K562 (cell line): ENCODE data around the gene WDR1. TPM values are rescaled to one million over a fixed set of nuclear protein-coding genes. Genes with fewer than 3 reads are reported as not detected.

ENCODE experiments used
- CHD1 ChIP-seq: fragments of 200-600 bp; sonication (generic); IDR thresholded peaks from one replicate; pipeline ENCODE4 v1.6.1; 2012; ENCODE audit warnings: mild to moderate bottlenecking, moderate library complexity, low read length, inconsistent platforms
- EGR1 ChIP-seq: fragments of 450-650 bp; conservative IDR thresholded peaks from 2 replicates; pipeline ENCODE4 v1.6.1; 2017; ENCODE audit warnings: mild to moderate bottlenecking
- FOS ChIP-seq: IDR thresholded peaks from 3 replicates; pipeline ENCODE4 v1.6.1; 2011; ENCODE audit not compliant: insufficient read length; ENCODE audit errors: extremely low read depth
- FOXM1 ChIP-seq, 2 experiments: fragments of 450-650 bp in 1 of 2; sonication (generic) in 1 of 2; formaldehyde crosslinking in 1 of 2; IDR thresholded peaks; 2 replicates each; pipeline versions ENCODE4 v1.6.1 to v1.9.0; 2017 to 2022; ENCODE audit warnings: low read depth in 2 of 2, mild to moderate bottlenecking in 2 of 2, missing genetic modification reagents in 1 of 2, moderate library complexity in 1 of 2
- SRSF1 ChIP-seq: fragments of 200-400 bp; formaldehyde crosslinking; IDR thresholded peaks from 2 replicates; pipeline ENCODE4 v1.6.1; 2017; ENCODE audit warnings: mild to moderate bottlenecking, low read depth, low read length, moderate library complexity
- STAT5A ChIP-seq: IDR thresholded peaks from 2 replicates; pipeline ENCODE4 v1.6.1; 2012; ENCODE audit warnings: low read length, inconsistent platforms, borderline replicate concordance
- TAF1 ChIP-seq: IDR thresholded peaks from 2 replicates; pipeline ENCODE4 v1.6.1; 2011; ENCODE audit warnings: mild to moderate bottlenecking, low read length, moderate library complexity; ENCODE audit not compliant: insufficient read depth, control insufficient read depth, severe bottlenecking; ENCODE audit errors: extremely low read depth
- TCF7L2 ChIP-seq: fragments of 150-350 bp; IDR thresholded peaks from 2 replicates; pipeline ENCODE4 v1.6.1; 2016; ENCODE audit warnings: low read depth, mild to moderate bottlenecking, low read length, moderate library complexity
- ZNF282 ChIP-seq: sonication (generic); formaldehyde crosslinking; IDR thresholded peaks from 2 replicates; pipeline ENCODE4 v1.8.1; 2023; ENCODE audit warnings: missing genetic modification reagents
- ZZZ3 ChIP-seq: fragments of 450-650 bp; IDR thresholded peaks from 2 replicates; pipeline ENCODE4 v1.6.1; 2016; ENCODE audit warnings: antibody characterized with exemption, mild to moderate bottlenecking, moderate library complexity
- polyA plus RNA-seq, 8 experiments: library from polyadenylated mRNA; depleted of rRNA in 4 of 8; stranded (reverse) in 5 of 8; unstranded in 3 of 8; fragments of >200 nt; fragmentation: Nextera tagmentation in 2 of 8; fragmentation: Illumina TruSeq in 1 of 8; extraction: Ambion mirVana in 2 of 8; extraction: Trizol in 1 of 8; gene quantifications; 2 replicates each; pipeline versions ENCODE4 v1.2.1 to v1.2.3, GENCODE V29; 2011 to 2014; ENCODE audit warnings: inconsistent platforms in 1 of 8, missing spikeins in 1 of 8
- total RNA-seq, 7 experiments: library from RNA; depleted of rRNA in 6 of 7; stranded (reverse); fragments of >200 nt in 6 of 7; fragmentation: Illumina TruSeq in 2 of 7; extraction: Trizol in 2 of 7; gene quantifications; 2 replicates each; pipeline versions ENCODE4 v1.2.1 to v1.2.3, GENCODE V29; 2011 to 2021; ENCODE audit warnings: low replicate concordance in 1 of 7
- TF ChIP-seq, protein P1 (sequence below): fragments of 250-450 bp; sonication (Bioruptor Pico); IDR thresholded peaks from 2 replicates; pipeline ENCODE4 v1.5.0; 2021

The WDR1 gene
- total and polyA plus RNA-seq, 9 of the 15 experiments (the other 6 are each of a cell fraction or from before 2014, with no cell fraction given): 16.1 to 213 (median 125) TPM

DNA sequence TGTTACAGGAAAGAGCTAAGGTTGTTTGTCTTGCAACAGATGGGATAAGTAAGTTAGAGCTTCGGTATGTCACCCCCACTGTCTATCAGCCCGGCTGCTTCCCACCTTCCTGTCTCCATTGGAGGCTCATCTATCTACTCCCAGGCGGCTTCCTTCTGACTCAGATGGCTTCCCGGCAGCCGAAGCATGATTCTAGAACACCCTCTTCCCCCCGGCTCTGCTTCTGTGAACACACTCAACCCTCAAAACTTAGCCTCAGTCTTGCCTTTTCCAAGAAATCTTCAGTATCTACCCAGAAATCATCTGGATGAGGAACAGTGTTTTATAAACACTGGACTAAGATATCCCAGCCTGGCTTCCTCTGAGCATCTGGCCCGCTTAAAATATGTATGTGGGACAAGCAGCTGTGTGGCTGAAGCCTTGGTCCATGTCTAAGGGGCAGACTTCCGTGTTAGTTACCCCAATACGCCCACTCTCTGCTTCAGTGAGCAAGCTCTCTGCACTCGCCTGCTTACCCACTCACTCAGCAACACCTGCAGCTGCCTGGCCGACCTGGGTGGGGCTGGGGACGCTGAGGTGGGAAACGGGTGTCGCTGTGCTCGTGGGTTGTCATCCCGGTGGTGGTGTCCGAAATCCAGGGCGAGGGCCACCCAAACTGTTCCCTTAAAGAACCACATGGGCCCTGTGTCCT is 83.3 kb downstream of the WDR1 start (continued):
- TF ChIP-seq FOXM1 (IDR thresholded peaks at IDR 0.05; ENCODE audit: low read depth) (no peak), FOXM1 (CRISPR knock-in tag; IDR thresholded peaks at IDR 0.05; ENCODE audit: low read depth) (no peak), CHD1 (no peak), ZNF282 (CRISPR knock-in tag) (no peak), ZZZ3 (no peak), FOS (no peak), TCF7L2 (no peak), EGR1 (peak; percentile 49), TAF1 (no peak), SRSF1 (no peak), STAT5A (peak; percentile 25; the same call in 1 of the 2 replicates)
- TF ChIP-seq, protein P1, sequence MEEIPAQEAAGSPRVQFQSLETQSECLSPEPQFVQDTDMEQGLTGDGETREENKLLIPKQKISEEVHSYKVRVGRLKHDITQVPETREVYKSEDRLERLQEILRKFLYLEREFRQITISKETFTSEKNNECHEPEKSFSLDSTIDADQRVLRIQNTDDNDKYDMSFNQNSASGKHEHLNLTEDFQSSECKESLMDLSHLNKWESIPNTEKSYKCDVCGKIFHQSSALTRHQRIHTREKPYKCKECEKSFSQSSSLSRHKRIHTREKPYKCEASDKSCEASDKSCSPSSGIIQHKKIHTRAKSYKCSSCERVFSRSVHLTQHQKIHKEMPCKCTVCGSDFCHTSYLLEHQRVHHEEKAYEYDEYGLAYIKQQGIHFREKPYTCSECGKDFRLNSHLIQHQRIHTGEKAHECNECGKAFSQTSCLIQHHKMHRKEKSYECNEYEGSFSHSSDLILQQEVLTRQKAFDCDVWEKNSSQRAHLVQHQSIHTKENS (CRISPR knock-in tag): no peak
